ENCODE data around the gene ACCS. TPM values are rescaled to one million over a fixed set of nuclear protein-coding genes. Genes with fewer than 3 reads are reported as not detected.

Gene ACCS
- total and polyA plus RNA-seq, 2 donors from 2014 or later: 11.4 to 39.0 TPM

GRCh38 chr11:44066732-44067141 is 667 bp downstream of the ACCS start:
- no peaks in the 10 kb centered on the region for H3K27me3 ChIP-seq (ENCODE audit: control insufficient read depth, insufficient read depth, low read length)
- no peak for TF ChIP-seq CTCF (IDR thresholded peaks at IDR 0.05; ENCODE audit: borderline replicate concordance, extremely low read depth, insufficient read depth)
- H3K9me3 ChIP-seq (ENCODE audit: control insufficient read depth in 2 of 3, insufficient read depth in 1 of 3, low read length in 3 of 3): no peaks in the 10 kb centered on the region
- DNase-seq (peak in 1 of 5 donors; percentile 42), FAIRE-seq (no peak)
- intact Hi-C loops (cut with DNase I): no loop called here
- H3K27ac ChIP-seq (ENCODE audit: low read depth in 2 of 2, low read length in 2 of 2): peak overlapping the region; percentile 79 to 91
- H3K9ac ChIP-seq (ENCODE audit: low read length in 3 of 3): peak overlapping the region in 2 of 3 donors; percentile 74 to 86
- peaks cover 0 to 3% (median 0%) of the 10 kb centered on the region in 3 donors for H3K36me3 ChIP-seq (ENCODE audit: control insufficient read depth in 2 of 3, insufficient read depth in 3 of 3, low read length in 3 of 3)
- H3K4me1 ChIP-seq (ENCODE audit: control insufficient read depth in 2 of 3, insufficient read depth in 2 of 3, low read depth in 1 of 3, low read length in 3 of 3): peaks cover 0 to 5% (median 5%) of the 10 kb centered on the region in 3 donors
- H3K4me3 ChIP-seq (ENCODE audit: low read length in 3 of 3): peak overlapping the region; percentile 89 to 99 (median 90)

GRCh38 chr11:44067266-44067665 is 1.2 kb downstream of the ACCS start:
- no peak for TF ChIP-seq CTCF (IDR thresholded peaks at IDR 0.05; ENCODE audit: borderline replicate concordance, extremely low read depth, insufficient read depth)
- Histone ChIP-seq H3K36me3 (ENCODE audit: control insufficient read depth in 2 of 3, insufficient read depth in 3 of 3, low read length in 3 of 3) (peaks cover 0 to 3% (median 0%) of the 10 kb centered on the region in 3 donors), H3K4me3 (ENCODE audit: low read length in 3 of 3) (peak overlapping the region in 2 of 3 donors; percentile 90 to 99), H3K4me1 (ENCODE audit: control insufficient read depth in 2 of 3, insufficient read depth in 2 of 3, low read depth in 1 of 3, low read length in 3 of 3) (peaks cover 0 to 5% (median 5%) of the 10 kb centered on the region in 3 donors), H3K9me3 (ENCODE audit: control insufficient read depth in 2 of 3, insufficient read depth in 1 of 3, low read length in 3 of 3) (no peaks in the 10 kb centered on the region), H3K27ac (ENCODE audit: low read depth in 2 of 2, low read length in 2 of 2) (no peak overlapping the region), H3K9ac (ENCODE audit: low read length in 3 of 3) (no peak overlapping the region), H3K27me3 (ENCODE audit: control insufficient read depth, insufficient read depth, low read length) (no peaks in the 10 kb centered on the region)
- FAIRE-seq: no peak
- no peak for DNase-seq
- intact Hi-C loops (cut with DNase I): no loop called here

GRCh38 chr11:44068180-44068579 is 2.1 kb downstream of the ACCS start:
- Histone ChIP-seq H3K9ac (ENCODE audit: low read length in 3 of 3) (no peak overlapping the region), H3K4me1 (ENCODE audit: control insufficient read depth in 2 of 3, insufficient read depth in 2 of 3, low read depth in 1 of 3, low read length in 3 of 3) (peaks cover 0 to 5% (median 5%) of the 10 kb centered on the region in 3 donors), H3K4me3 (ENCODE audit: low read length in 3 of 3) (no peak overlapping the region), H3K27me3 (ENCODE audit: control insufficient read depth, insufficient read depth, low read length) (no peaks in the 10 kb centered on the region), H3K9me3 (ENCODE audit: control insufficient read depth in 2 of 3, insufficient read depth in 1 of 3, low read length in 3 of 3) (no peaks in the 10 kb centered on the region), H3K27ac (ENCODE audit: low read depth in 2 of 2, low read length in 2 of 2) (no peak overlapping the region), H3K36me3 (ENCODE audit: control insufficient read depth in 2 of 3, insufficient read depth in 3 of 3, low read length in 3 of 3) (peaks cover 0 to 3% (median 0%) of the 10 kb centered on the region in 3 donors)
- FAIRE-seq: no peak
- intact Hi-C loops (cut with DNase I): no loop called here
- DNase-seq: no peak
- no peak for TF ChIP-seq CTCF (IDR thresholded peaks at IDR 0.05; ENCODE audit: borderline replicate concordance, extremely low read depth, insufficient read depth)

- Histone ChIP-seq H3K4me1 (ENCODE audit: control insufficient read depth in 2 of 3, insufficient read depth in 2 of 3, low read depth in 1 of 3, low read length in 3 of 3) (peaks cover 0 to 5% (median 5%) of the 10 kb centered on the region in 3 donors), H3K4me3 (ENCODE audit: low read length in 3 of 3) (no peak overlapping the region), H3K27ac (ENCODE audit: low read depth in 2 of 2, low read length in 2 of 2) (no peak overlapping the region), H3K36me3 (ENCODE audit: control insufficient read depth in 2 of 3, insufficient read depth in 3 of 3, low read length in 3 of 3) (peaks cover 0 to 10% (median 0%) of the 10 kb centered on the region in 3 donors), H3K27me3 (ENCODE audit: control insufficient read depth, insufficient read depth, low read length) (no peaks in the 10 kb centered on the region), H3K9ac (ENCODE audit: low read length in 3 of 3) (no peak overlapping the region), H3K9me3 (ENCODE audit: control insufficient read depth in 2 of 3, insufficient read depth in 1 of 3, low read length in 3 of 3) (no peaks in the 10 kb centered on the region)
- TF ChIP-seq CTCF (IDR thresholded peaks at IDR 0.05; ENCODE audit: borderline replicate concordance, extremely low read depth, insufficient read depth): no peak
- intact Hi-C loops (cut with DNase I): no loop called here
- DNase-seq (no peak), FAIRE-seq (no peak)
Observed at GRCh38 chr11:44071157-44071556, 5.1 kb downstream of the ACCS start.

Measured in kidney (tissue), 14 donors.